ENCODE results near the gene VEZT.

- no peak for TF ChIP-seq FOXK2 (IDR thresholded peaks at IDR 0.05)
- TF ChIP-seq SP1 (IDR thresholded peaks at IDR 0.05): no peak
- TF ChIP-seq FOXA1 (IDR thresholded peaks at IDR 0.05): no peak
- TF ChIP-seq ELF4 (IDR thresholded peaks at IDR 0.05): no peak
- no peak for TF ChIP-seq FOXM1 (IDR thresholded peaks at IDR 0.05; ENCODE audit: borderline replicate concordance)
- no peak for TF ChIP-seq BHLHE40 (IDR thresholded peaks at IDR 0.05; ENCODE audit: borderline replicate concordance)
- TF ChIP-seq NFRKB (IDR thresholded peaks at IDR 0.05): no peak
- no peak for TF ChIP-seq TARDBP (IDR thresholded peaks at IDR 0.05)
- no peak for TF ChIP-seq SUZ12 (IDR thresholded peaks at IDR 0.05)
- TF ChIP-seq L3MBTL2 (conservative IDR thresholded peaks at IDR 0.05): no peak
- no peak for TF ChIP-seq HDGF (IDR thresholded peaks at IDR 0.05; ENCODE audit: borderline replicate concordance)
- TF ChIP-seq ZNF384 (IDR thresholded peaks at IDR 0.05): no peak
- TF ChIP-seq CTBP1 (IDR thresholded peaks at IDR 0.05; ENCODE audit: borderline replicate concordance): no peak
Observed at GRCh38 chr12:95227818-95228356, 10.3 kb downstream of the VEZT start.
